Coronary artery (tissue), 2 donors: Measurements from ENCODE around the gene CNNM3.
"Not testable (repeated sequence)": the region's sequence is repeated elsewhere in the genome, so short reads cannot be mapped to it uniquely, and the experiment has no call there.

Source experiments
- DNase-seq: peaks from one replicate; pipeline ENCODE4 v3.0.0-alpha.2; 2017; ENCODE audit warnings: low spot score
- H3K27ac ChIP-seq, 2 donors: fragments of 200-600 bp; sonication (generic); one replicate each; pipeline ENCODE4 v1.5.1; 2016 to 2019
- H3K4me3 ChIP-seq: fragments of 200-600 bp; sonication (generic); 2 replicates; pipeline ENCODE4 v1.5.1; 2016; ENCODE audit warnings: mild to moderate bottlenecking, moderate library complexity
- CTCF ChIP-seq: fragments of 200-600 bp; sonication (generic); IDR thresholded peaks from one replicate; pipeline ENCODE4 v1.5.1; 2019; ENCODE audit warnings: antibody characterized with exemption

The CNNM3 gene

GRCh38 chr2:96859681-96860064, 43.6 kb downstream of the CNNM3 start:
- peak overlapping the region; percentile 84 to 88 for H3K27ac ChIP-seq
- DNase-seq, result no peak

GRCh38 chr2:96860065-96861029, 44.3 kb downstream of the CNNM3 start:
- TF ChIP-seq CTCF, result no peak
- H3K27ac ChIP-seq, result peak overlapping the region; percentile 84 to 88
- peak; percentile 75 for DNase-seq

More at GRCh38 chr2:96859681-96860064, 43.6 kb downstream of the CNNM3 start:
- no peak overlapping the region for H3K4me3 ChIP-seq
- TF ChIP-seq CTCF, result no peak

DNA sequence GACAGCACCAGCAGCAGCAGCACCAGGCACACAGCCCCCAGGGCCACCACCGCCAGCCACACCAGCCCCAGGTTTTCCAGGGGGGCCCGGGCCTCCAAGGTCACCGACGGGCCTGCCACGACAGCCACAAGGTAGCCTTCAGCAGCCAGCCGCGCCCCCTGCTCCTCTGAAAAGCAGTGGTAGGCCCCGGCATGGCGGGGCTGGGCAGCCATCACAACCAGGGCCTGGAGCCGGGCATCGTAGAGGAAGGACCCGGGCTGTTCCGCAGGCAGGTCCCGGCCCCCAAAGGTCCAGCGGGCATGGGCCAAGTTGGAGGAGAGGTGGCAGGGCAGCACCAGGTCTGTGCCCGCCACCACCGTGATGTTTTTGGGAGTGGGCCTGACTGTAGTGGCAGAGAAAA, 45.0 kb downstream of the CNNM3 start:
- no peak for TF ChIP-seq CTCF
- no peak for DNase-seq
- Histone ChIP-seq H3K4me3 (no peak overlapping the region), H3K27ac (peak overlapping the region in 1 of 2 donors; percentile 88)

More at GRCh38 chr2:96860065-96861029, 44.3 kb downstream of the CNNM3 start:
- H3K4me3 ChIP-seq, result no peak overlapping the region

DNA sequence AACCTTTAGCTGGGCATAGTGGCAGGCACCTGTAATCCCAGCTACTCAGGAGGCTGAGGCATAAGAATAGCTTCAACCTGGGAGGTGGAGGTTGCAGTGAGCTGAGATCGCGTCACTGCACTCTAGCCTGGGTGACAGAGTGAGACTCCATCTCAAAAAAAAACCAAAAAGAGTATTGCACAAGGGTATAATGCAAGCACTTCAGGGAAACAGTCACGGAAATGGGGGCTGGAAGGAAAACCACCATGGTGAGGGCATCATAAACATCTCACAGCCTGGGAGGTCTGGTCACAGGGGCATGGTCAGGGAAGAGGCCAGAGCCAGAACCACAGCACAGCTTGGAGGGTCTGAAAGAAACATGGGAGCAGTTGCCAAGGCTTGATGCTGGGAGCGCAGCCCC, 47.0 kb downstream of the CNNM3 start:
- DNase-seq, H3K4me3 ChIP-seq, H3K27ac ChIP-seq: not testable (repeated sequence)

- no peak for TF ChIP-seq CTCF
- no peak for DNase-seq
- Histone ChIP-seq H3K4me3 (no peak overlapping the region), H3K27ac (peak overlapping the region in 1 of 2 donors; percentile 17)
These were observed 47.7 kb downstream of the CNNM3 start for GRCh38 chr2:96863575-96864342.

DNA sequence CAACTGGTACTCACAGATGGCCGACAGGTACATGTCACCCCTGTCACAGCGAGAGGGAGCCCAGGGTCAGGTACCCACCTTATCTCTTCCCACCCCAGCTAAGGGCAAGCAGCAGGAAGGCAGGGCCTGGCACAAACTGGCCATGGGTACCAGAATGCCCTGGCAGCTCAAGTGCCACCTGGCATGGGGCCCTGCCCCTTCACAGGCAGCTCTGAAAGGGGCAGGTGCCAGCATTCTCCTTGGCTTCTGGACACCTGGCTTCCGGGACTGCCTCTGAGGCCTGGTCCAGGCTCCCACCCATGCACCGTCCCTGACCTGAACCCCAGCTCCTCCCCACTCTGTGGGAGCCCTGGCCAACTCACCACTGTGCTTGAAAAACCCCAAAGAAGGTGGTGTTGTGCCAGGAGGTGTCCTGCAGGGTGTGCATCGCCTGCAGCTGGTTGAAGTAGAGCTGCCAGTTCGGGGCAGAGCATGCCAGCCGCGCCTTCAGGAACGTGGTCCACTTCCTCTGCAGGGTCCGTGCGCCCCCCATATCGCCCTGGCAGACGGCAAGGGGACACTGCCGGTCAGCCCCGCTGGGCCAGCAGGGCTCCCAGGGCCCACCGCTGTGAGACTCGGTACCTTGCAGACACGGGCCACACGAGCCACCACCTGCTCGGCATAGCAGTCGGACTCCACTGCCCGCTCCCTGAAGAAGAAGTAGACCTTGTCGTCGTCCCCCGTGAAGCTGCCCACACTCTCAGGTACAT, 48.4 kb downstream of the CNNM3 start:
- no peak for DNase-seq
- TF ChIP-seq CTCF, result no peak
- Histone ChIP-seq H3K27ac (peak overlapping the region in 1 of 2 donors; percentile 26), H3K4me3 (no peak overlapping the region)

- Histone ChIP-seq H3K4me3 (peak overlapping the region; percentile 100), H3K27ac (peak overlapping the region in 1 of 2 donors; percentile 100)
- DNase-seq, result no peak
- no peak for TF ChIP-seq CTCF
These were observed 49.6 kb downstream of the CNNM3 start for GRCh38 chr2:96865654-96866053.
